Heart left ventricle (tissue), 13 donors: ENCODE data around the gene RHBDL3.

ENCODE experiments used
- CTCF ChIP-seq, 12 donors: fragments of 200-600 bp; sonication (generic) in 4 of 12; IDR thresholded peaks; one replicate each; pipeline versions ENCODE4 v1.5.0 to v1.8.0; 2018 to 2022; ENCODE audit warnings: antibody characterized with exemption in 12 of 12, mild to moderate bottlenecking in 5 of 12
- POLR2A ChIP-seq, 2 donors: fragments of 450-650 bp; IDR thresholded peaks; one replicate each; pipeline ENCODE4 v1.6.1; 2017; ENCODE audit warnings: antibody characterized with exemption in 2 of 2, mild to moderate bottlenecking in 2 of 2, moderate library complexity in 2 of 2
- donor health status: ischemic (EF 13 %, LVEDD 7.1; RV severe dilation, severe dysfunction).
- donor health status: DM: no; HTN: yes; CAD: no.
- donor health status: DM: no; HTN: no; CAD: no.
- donor health status: ischemic (EF 25% LVEDD 6.9; RV normal size, moderate dysfunction).
- donor health status: ischemic (EF 25% LVEDD 5.7; RV mildly dilated, moderate dysfunction).
- donor health status: ischemic (EF 35%, LVEDD 5.7; RV mildly dilated, moderate dysfunction).
- donor health status: nonischemic (EF 11% LVEDD 7.7; RV severe dilation, severe dysfunction).
- donor health status: DM: yes; HTN: yes; CAD: no.
- donor health status: PGD.
- donor health status: ischemic (EF 29% LVEDD 5.4; RV normal size, mild dysfunction).
- donor health status: nonischemic (EF 23%, LVEDD 6.1; RV moderate dilation, normal function).

DNA sequence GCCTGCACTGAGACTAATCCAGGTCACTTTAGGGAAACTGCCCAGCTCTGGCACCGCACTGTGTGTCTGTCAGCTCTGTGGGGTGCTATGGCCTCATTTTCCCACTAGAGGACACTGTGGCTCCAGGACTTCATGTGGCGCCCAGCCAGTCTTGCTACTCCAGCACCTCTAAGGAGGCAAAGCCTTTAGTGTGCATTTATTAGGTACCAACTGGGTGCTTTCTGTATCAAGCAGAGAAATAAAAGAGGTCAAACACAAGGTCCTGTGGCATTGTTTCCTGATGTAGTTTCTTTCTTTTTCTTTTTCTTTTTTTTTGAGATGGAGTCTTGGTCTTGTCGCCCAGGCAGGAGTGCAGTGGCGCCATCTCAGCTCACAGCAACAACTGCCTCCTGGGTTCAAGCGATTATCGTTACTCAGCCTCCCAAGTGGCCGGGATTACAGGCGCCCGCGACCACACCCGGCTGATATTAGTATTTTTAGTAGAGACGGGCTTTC is 12.5 kb upstream of the RHBDL3 start:
- TF ChIP-seq POLR2A (IDR thresholded peaks at IDR 0.05), result no peak
- TF ChIP-seq CTCF (IDR thresholded peaks at IDR 0.05), result peak; percentile 93 to 99 (median 96)
